ENCODE measurements around the gene XRCC4.
"Not testable (repeated sequence)": the region's sequence is repeated elsewhere in the genome, so short reads cannot be mapped to it uniquely, and the experiment has no call there.

The XRCC4 gene

GRCh38 chr5:83192947-83193346, 115.6 kb downstream of the XRCC4 start:
- no peak for DNase-seq

- no peak for DNase-seq
These were observed 120.1 kb downstream of the XRCC4 start for GRCh38 chr5:83197326-83197967.

- no peak for DNase-seq
These were observed 121.8 kb downstream of the XRCC4 start for GRCh38 chr5:83199126-83199525.

GRCh38 chr5:83204651-83205050, 127.3 kb downstream of the XRCC4 start:
- no peak for DNase-seq

GRCh38 chr5:83209963-83210362, 132.6 kb downstream of the XRCC4 start:
- DNase-seq: no peak

- DNase-seq: no peak
These were observed 141.7 kb downstream of the XRCC4 start for GRCh38 chr5:83219077-83219476.

GRCh38 chr5:83219495-83219894, 142.1 kb downstream of the XRCC4 start:
- no peak for DNase-seq

GRCh38 chr5:83220331-83220730, 143.0 kb downstream of the XRCC4 start:
- DNase-seq: no peak

- no peak for DNase-seq
These were observed 145.6 kb downstream of the XRCC4 start for GRCh38 chr5:83222906-83223305.

- DNase-seq: no peak
These were observed 150.3 kb downstream of the XRCC4 start for GRCh38 chr5:83227611-83228010.

- DNase-seq: no peak
These were observed 153.2 kb downstream of the XRCC4 start for GRCh38 chr5:83230511-83230910.

GRCh38 chr5:83244516-83244915, 167.2 kb downstream of the XRCC4 start:
- DNase-seq: no peak

- no peak for DNase-seq
These were observed 167.7 kb downstream of the XRCC4 start for GRCh38 chr5:83245037-83245436.

- DNase-seq: no peak
These were observed 168.7 kb downstream of the XRCC4 start for GRCh38 chr5:83246071-83246470.

- no peak for DNase-seq
These were observed 171.8 kb downstream of the XRCC4 start for GRCh38 chr5:83249156-83249555.

GRCh38 chr5:83251849-83252248, 174.5 kb downstream of the XRCC4 start:
- no peak for DNase-seq

- no peak for DNase-seq
These were observed 176.4 kb downstream of the XRCC4 start for GRCh38 chr5:83253720-83254119.

- no peak for DNase-seq
These were observed 177.9 kb downstream of the XRCC4 start for GRCh38 chr5:83255268-83255667.

- no peak for DNase-seq
These were observed 178.9 kb downstream of the XRCC4 start for GRCh38 chr5:83256091-83256780.

- DNase-seq: not testable (repeated sequence)
These were observed 180.3 kb downstream of the XRCC4 start for GRCh38 chr5:83257684-83258083.

GRCh38 chr5:83265318-83265717, 188.0 kb downstream of the XRCC4 start:
- no peak for DNase-seq

GRCh38 chr5:83270311-83270710, 193.0 kb downstream of the XRCC4 start:
- DNase-seq: no peak

- DNase-seq: no peak
These were observed 199.8 kb downstream of the XRCC4 start for GRCh38 chr5:83277154-83277553.

- no peak for DNase-seq
These were observed 200.6 kb downstream of the XRCC4 start for GRCh38 chr5:83277953-83278352.

- no peak for DNase-seq
These were observed 203.8 kb downstream of the XRCC4 start for GRCh38 chr5:83281176-83281575.

All from CD4-positive, alpha-beta T cell treated with Interleukin-17A for 1 hour (primary cell).